ENCODE measurements around the gene TRPM5. TPM values are rescaled to one million over a fixed set of nuclear protein-coding genes. Genes with fewer than 3 reads are reported as not detected.

The TRPM5 gene
- total RNA-seq, 4 donors from 2014 or later = 1.4 to 7.5 (median 4.3) TPM

- in situ Hi-C loops (cut with MboI; ENCODE audit: low pct_ligation_motif_present in 1 of 4, low pct_unique_long_range_greater_than_20kb in 1 of 4, low sequenced_read_pairs in 3 of 4) = no loop called here
- H3K27ac ChIP-seq = no peak overlapping the region
Measured at GRCh38 chr11:2471804-2472096, 27.4 kb upstream of the TRPM5 start.

GRCh38 chr11:2471048-2471803, 26.9 kb upstream of the TRPM5 start:
- no peak for DNase-seq
- no peaks in the 10 kb centered on the region for H3K36me3 ChIP-seq
- intact Hi-C loops (cut with DNase I; ENCODE audit: low total_unique reads) = no loop called here
- 80 to 81% methylated on average over 1 to 17 of the region's 17 CpGs for WGBS, 2 donors (ENCODE audit: low coverage in 1 of 2)
- no peak overlapping the region for H3K4me3 ChIP-seq
- no peaks in the 10 kb centered on the region for H3K27me3 ChIP-seq
- peaks cover 0 to 6% (median 4%) of the 10 kb centered on the region in 4 donors for H3K4me1 ChIP-seq
- TF ChIP-seq EP300 (IDR thresholded peaks at IDR 0.05; ENCODE audit: low read depth) (no peak), POLR2AphosphoS5 (IDR thresholded peaks at IDR 0.05) (no peak), POLR2A (IDR thresholded peaks at IDR 0.05) (no peak)
- TF ChIP-seq, protein P1, sequence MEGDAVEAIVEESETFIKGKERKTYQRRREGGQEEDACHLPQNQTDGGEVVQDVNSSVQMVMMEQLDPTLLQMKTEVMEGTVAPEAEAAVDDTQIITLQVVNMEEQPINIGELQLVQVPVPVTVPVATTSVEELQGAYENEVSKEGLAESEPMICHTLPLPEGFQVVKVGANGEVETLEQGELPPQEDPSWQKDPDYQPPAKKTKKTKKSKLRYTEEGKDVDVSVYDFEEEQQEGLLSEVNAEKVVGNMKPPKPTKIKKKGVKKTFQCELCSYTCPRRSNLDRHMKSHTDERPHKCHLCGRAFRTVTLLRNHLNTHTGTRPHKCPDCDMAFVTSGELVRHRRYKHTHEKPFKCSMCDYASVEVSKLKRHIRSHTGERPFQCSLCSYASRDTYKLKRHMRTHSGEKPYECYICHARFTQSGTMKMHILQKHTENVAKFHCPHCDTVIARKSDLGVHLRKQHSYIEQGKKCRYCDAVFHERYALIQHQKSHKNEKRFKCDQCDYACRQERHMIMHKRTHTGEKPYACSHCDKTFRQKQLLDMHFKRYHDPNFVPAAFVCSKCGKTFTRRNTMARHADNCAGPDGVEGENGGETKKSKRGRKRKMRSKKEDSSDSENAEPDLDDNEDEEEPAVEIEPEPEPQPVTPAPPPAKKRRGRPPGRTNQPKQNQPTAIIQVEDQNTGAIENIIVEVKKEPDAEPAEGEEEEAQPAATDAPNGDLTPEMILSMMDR (IDR thresholded peaks at IDR 0.05) = no peak
- in situ Hi-C loops (cut with MboI; ENCODE audit: low pct_ligation_motif_present in 1 of 4, low pct_unique_long_range_greater_than_20kb in 1 of 4, low sequenced_read_pairs in 3 of 4) = no loop called here
- no peaks in the 10 kb centered on the region for H3K9me3 ChIP-seq
- H3K27ac ChIP-seq = no peak overlapping the region

More at GRCh38 chr11:2471804-2472096, 27.4 kb upstream of the TRPM5 start:
- intact Hi-C loops (cut with DNase I; ENCODE audit: low total_unique reads) = no loop called here
- Histone ChIP-seq H3K36me3 (no peaks in the 10 kb centered on the region), H3K4me1 (peaks cover 0 to 6% (median 4%) of the 10 kb centered on the region in 4 donors), H3K27me3 (no peaks in the 10 kb centered on the region), H3K9me3 (no peaks in the 10 kb centered on the region), H3K4me3 (no peak overlapping the region)
- TF ChIP-seq, protein P1 (IDR thresholded peaks at IDR 0.05) = no peak
- no peak for TF ChIP-seq POLR2A (IDR thresholded peaks at IDR 0.05)
- no peak for TF ChIP-seq EP300 (IDR thresholded peaks at IDR 0.05; ENCODE audit: low read depth)
- TF ChIP-seq POLR2AphosphoS5 (IDR thresholded peaks at IDR 0.05) = no peak
- WGBS, 2 donors (ENCODE audit: low coverage in 1 of 2) = 87 to 90% methylated on average over 3 to 6 of the region's 6 CpGs
- DNase-seq = no peak

DNA sequence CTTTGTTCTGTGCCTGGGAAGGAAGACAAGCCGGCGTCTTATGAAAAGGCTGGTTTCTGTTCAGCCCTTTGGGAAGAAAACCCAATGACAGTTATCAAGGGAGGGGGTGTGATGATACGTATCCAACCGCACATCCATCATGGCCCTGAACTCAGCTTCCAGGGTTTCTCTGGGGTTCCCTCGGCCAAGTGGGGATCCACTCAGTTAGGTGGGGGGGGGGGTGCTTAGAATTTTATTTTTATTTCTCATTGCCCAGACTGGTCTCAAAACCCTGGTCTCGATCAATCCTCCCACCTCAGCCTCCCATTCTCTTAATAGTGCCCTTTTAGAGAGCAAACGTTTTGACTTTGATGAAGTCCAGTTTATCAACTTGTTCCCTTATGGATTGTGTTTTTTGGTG, 26.2 kb upstream of the TRPM5 start:
- H3K9me3 ChIP-seq = no peaks in the 10 kb centered on the region
- H3K4me1 ChIP-seq = peaks cover 0 to 6% (median 4%) of the 10 kb centered on the region in 4 donors
- no peak for DNase-seq
- TF ChIP-seq, protein P1 (IDR thresholded peaks at IDR 0.05) = no peak
- TF ChIP-seq POLR2A (IDR thresholded peaks at IDR 0.05) (no peak), POLR2AphosphoS5 (IDR thresholded peaks at IDR 0.05) (no peak), EP300 (IDR thresholded peaks at IDR 0.05; ENCODE audit: low read depth) (no peak)
- no peaks in the 10 kb centered on the region for H3K27me3 ChIP-seq
- H3K4me3 ChIP-seq = no peak overlapping the region
- intact Hi-C loops (cut with DNase I; ENCODE audit: low total_unique reads) (no loop called here), in situ Hi-C loops (cut with MboI; ENCODE audit: low pct_ligation_motif_present in 1 of 4, low pct_unique_long_range_greater_than_20kb in 1 of 4, low sequenced_read_pairs in 3 of 4) (no loop called here)
- H3K36me3 ChIP-seq = no peaks in the 10 kb centered on the region
- no peak overlapping the region for H3K27ac ChIP-seq
- WGBS, 2 donors (ENCODE audit: low coverage in 1 of 2) = 86 to 100% methylated on average over 2 to 7 of the region's 7 CpGs

DNA sequence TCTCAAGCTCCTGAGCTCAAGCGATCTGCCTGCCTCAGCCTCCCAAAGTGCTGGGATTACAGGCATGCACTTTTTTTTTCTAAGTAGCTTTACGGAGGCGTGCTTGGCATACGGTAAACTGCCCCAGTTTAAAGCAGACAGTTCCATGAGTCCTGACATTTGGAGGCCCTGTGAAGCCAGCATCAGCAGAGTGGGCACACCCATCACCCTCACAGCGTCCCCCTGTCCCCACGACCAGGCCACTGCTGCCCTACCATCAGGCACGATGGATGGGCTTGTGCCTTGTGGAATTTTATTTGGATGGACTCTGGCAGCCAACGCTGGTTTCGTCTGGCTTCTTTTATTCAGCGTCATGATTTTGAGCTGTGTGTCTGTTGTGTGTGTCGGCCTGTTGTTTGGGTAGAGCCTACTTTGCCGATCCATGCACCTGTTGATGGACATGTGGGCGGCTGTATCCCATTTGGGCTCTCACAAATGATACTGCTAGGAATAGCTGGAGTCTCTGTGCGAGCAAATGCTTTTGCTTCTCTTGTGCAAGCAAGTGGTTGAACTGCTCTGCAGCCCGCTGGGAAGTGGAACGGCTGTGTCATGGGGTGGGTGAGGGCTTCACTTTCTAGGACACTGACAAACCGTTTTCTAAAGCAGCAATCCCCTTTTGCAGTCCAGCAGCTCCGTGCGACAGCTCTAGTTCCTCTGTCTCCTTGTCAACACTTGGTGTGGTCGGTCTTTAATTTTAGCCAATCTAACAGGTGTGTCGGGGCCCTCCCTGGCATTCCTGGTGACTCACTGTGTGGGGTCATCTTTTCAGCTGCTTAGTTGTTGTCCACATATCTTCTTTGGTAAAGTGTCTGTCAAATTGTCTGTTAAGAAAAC, 24.3 kb upstream of the TRPM5 start:
- TF ChIP-seq EP300 (IDR thresholded peaks at IDR 0.05; ENCODE audit: low read depth) (no peak), POLR2A (IDR thresholded peaks at IDR 0.05) (no peak), POLR2AphosphoS5 (IDR thresholded peaks at IDR 0.05) (no peak)
- TF ChIP-seq, protein P1 (IDR thresholded peaks at IDR 0.05) = no peak
- Histone ChIP-seq H3K9me3 (no peaks in the 10 kb centered on the region), H3K27ac (no peak overlapping the region), H3K27me3 (no peaks in the 10 kb centered on the region), H3K4me3 (no peak overlapping the region), H3K36me3 (no peaks in the 10 kb centered on the region), H3K4me1 (peaks cover 0 to 16% (median 6%) of the 10 kb centered on the region in 4 donors)
- 83 to 88% methylated on average over 3 to 21 of the region's 21 CpGs for WGBS, 2 donors (ENCODE audit: low coverage in 1 of 2)
- in situ Hi-C loops (cut with MboI; ENCODE audit: low pct_ligation_motif_present in 1 of 4, low pct_unique_long_range_greater_than_20kb in 1 of 4, low sequenced_read_pairs in 3 of 4) = no loop called here
- DNase-seq = no peak
- intact Hi-C loops (cut with DNase I; ENCODE audit: low total_unique reads) = no loop called here

Measured in transverse colon (tissue), 4 donors.